GM18498 (cell line): ENCODE data around the gene PAQR4.
"Not testable (repeated sequence)": the region's sequence is repeated elsewhere in the genome, so short reads cannot be mapped to it uniquely, and the experiment has no call there.

ENCODE experiments used
- ATAC-seq: cut with Tn5 transposase; IDR thresholded peaks from one replicate; pipeline ENCODE4 v1.9.1; 2021; ENCODE audit warnings: mild to moderate bottlenecking, moderate library complexity; ENCODE audit not compliant: unreplicated experiment

Gene PAQR4

GRCh38 chr16:2968738-2969544 lies at the start of gene PAQR4:
Gene PAQR4, plus strand, starts transcription at chr16:2969348. Its CDS starts 327 bp downstream, at chr16:2969675.
- ATAC-seq, result peak; percentile 78

GRCh38 chr16:2919511-2920255 lies 49.5 kb upstream of the PAQR4 start:
- no peak for ATAC-seq

GRCh38 chr16:2923481-2923880 lies 45.7 kb upstream of the PAQR4 start:
- ATAC-seq, result no peak

- ATAC-seq, result no peak
These were observed 44.0 kb upstream of the PAQR4 start for GRCh38 chr16:2924901-2925755.

- ATAC-seq, result no peak
These were observed 43.0 kb upstream of the PAQR4 start for GRCh38 chr16:2925951-2926649.

- no peak for ATAC-seq
These were observed 42.5 kb upstream of the PAQR4 start for GRCh38 chr16:2926650-2926999.

GRCh38 chr16:2927010-2927646 lies 42.0 kb upstream of the PAQR4 start:
- ATAC-seq, result peak; percentile 63

- ATAC-seq, result not testable (repeated sequence)
These were observed 41.0 kb upstream of the PAQR4 start for GRCh38 chr16:2928151-2928550.

GRCh38 chr16:2928796-2929195 lies 40.4 kb upstream of the PAQR4 start:
- no peak for ATAC-seq

GRCh38 chr16:2929693-2930092 lies 39.5 kb upstream of the PAQR4 start:
- no peak for ATAC-seq

GRCh38 chr16:2930236-2930635 lies 38.9 kb upstream of the PAQR4 start:
- no peak for ATAC-seq

- not testable (repeated sequence) for ATAC-seq
These were observed 37.8 kb upstream of the PAQR4 start for GRCh38 chr16:2931231-2931914.

- ATAC-seq, result no peak
These were observed 36.0 kb upstream of the PAQR4 start for GRCh38 chr16:2933136-2933535.

GRCh38 chr16:2933701-2934100 lies 35.4 kb upstream of the PAQR4 start:
- no peak for ATAC-seq

GRCh38 chr16:2934450-2934849 lies 34.7 kb upstream of the PAQR4 start:
- no peak for ATAC-seq

- ATAC-seq, result no peak
These were observed 32.6 kb upstream of the PAQR4 start for GRCh38 chr16:2936436-2937011.

GRCh38 chr16:2937170-2937569 lies 32.0 kb upstream of the PAQR4 start:
- no peak for ATAC-seq

- no peak for ATAC-seq
These were observed 30.9 kb upstream of the PAQR4 start for GRCh38 chr16:2938206-2938605.

GRCh38 chr16:2939968-2940367 lies 29.2 kb upstream of the PAQR4 start:
- ATAC-seq, result no peak
